NCI-H2081 (cell line): ENCODE data around the gene THTPA.
A peak's percentile ranks its signal among the peaks of the same experiment; 100 is the strongest.
"Not testable (repeated sequence)": the region's sequence is repeated elsewhere in the genome, so short reads cannot be mapped to it uniquely, and the experiment has no call there.

Source experiments
- DNase-seq, 2 experiments: peaks; one replicate each; lab custom pipeline; 2025; lab: John Stamatoyannopoulos, UW

THTPA gene

GRCh38 chr14:23583761-23584526, 27.9 kb downstream of the THTPA start:
- DNase-seq: not testable (repeated sequence)

GRCh38 chr14:23584527-23585203, 28.6 kb downstream of the THTPA start:
- DNase-seq: not testable (repeated sequence)

GRCh38 chr14:23588884-23589598, 33.0 kb downstream of the THTPA start:
- DNase-seq: peak; percentile 81 to 86

DNA sequence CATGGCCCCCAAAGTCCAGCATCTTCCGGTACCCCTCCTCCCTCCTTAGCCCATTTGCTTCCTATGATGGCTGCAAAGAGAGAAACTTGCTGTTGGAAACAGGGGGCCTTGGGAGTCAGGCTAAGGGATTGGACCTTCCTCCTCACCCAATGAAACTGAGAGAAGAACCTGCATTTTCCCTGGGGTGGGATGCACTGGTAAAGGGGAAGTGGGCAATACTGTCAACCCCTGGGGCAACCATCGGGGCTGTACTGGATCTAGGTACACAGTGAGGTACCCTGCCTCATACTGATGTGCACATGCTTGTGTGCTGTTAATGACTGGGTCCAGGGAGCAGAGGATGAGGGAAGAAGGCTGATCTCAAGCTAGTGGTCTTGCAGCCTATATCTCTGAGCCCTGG, 33.5 kb downstream of the THTPA start:
- DNase-seq: no peak

DNA sequence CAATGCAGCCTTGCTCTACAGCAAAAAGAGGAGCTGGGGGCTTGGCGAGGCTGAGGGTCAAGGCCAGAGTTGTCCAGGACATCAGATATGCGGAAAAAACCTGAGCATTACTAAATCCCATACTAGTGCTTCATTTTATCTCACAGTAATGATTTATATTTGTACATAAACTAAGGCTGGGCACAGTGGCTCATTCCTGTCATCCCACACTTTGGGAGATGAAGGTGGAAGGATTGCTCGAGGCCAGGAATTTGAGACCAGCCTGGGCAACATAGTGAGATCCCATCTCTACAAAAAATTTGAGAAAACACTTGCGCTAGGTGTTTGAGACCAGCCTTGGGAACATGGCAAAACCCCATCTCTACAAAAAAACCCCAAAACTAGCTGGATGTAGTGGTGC, 34.1 kb downstream of the THTPA start:
- DNase-seq: no peak

GRCh38 chr14:23594191-23594590, 38.1 kb downstream of the THTPA start:
- DNase-seq: not testable (repeated sequence)

DNA sequence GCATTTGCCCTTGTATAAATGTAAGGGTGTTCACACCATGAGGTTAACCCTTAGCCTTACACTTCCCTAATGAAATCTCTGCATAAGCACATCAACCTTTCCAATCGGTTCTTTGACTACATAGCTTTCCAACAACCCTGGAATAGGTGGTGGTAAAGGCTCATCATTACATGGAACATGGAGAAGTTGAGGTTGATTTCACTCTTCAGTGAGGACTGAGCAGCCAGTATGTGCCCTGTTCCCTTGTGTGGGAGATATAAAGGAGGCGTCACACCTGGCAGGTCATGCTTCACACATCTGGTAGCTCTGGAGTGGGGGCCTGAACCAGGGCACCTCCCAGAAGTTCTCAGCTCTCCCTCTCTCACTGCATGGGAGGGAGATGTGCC, 44.2 kb downstream of the THTPA start:
- DNase-seq: no peak

DNA sequence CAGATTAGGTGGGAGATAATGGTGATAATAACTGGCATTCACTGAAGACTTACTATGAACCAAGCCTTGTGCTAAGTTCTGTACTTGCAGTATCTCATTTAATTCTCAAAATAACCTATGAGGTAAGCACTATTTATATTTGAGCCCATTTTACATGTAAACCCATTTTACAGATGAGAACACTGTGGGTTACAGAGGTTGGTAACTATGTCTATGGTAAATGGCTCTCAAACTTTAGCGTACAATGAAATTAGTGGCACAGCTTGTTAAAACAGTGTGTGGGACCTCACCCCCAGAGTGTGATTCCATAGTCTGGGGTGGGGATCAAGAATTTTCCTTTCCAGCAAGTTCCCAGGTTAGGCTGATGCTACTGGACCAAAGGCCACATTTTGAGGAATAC, 44.7 kb downstream of the THTPA start:
- DNase-seq: no peak

DNA sequence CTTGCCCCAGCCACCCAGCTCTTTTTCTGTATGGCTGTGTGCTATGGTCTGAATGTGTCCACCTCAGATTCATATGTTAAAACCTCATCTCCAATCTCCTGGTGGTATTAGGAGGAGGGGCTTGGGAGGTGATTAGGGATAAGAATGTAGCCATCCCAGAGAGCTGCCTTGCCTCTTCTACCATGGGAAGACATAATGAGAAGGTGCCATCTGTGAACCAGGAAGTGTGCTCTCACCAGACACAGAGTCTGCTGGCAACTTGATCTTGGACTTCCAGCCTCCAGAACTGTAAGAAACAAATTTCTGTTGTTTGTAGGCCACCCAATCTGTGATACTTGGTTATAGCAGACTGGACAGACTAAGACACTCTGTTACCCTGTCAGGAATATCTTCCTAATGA, 45.4 kb downstream of the THTPA start:
- DNase-seq: no peak

- DNase-seq: no peak
Measured at GRCh38 chr14:23601845-23602180, 45.7 kb downstream of the THTPA start.

- DNase-seq: no peak
Measured at GRCh38 chr14:23602181-23603095, 46.4 kb downstream of the THTPA start.

DNA sequence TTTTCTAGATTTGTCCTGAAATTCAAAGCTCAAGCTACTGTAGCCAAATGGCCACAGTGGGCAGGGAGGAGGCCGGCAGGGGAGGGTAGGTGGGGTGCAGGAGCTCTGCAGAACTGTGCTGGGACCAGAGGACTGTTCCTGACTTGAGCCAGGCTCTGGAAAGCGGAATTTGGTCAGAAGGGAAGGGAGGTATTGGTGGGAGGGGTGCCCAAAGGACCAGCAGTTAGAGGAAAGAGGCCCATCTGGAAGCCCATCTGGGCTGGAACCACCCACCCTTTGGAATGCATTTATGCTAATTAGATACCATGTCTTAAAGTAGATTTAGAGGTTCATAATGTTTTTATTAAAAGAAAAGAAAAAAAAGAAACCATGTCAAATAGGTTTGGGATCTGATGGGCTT, 47.0 kb downstream of the THTPA start:
- no peak for DNase-seq

DNA sequence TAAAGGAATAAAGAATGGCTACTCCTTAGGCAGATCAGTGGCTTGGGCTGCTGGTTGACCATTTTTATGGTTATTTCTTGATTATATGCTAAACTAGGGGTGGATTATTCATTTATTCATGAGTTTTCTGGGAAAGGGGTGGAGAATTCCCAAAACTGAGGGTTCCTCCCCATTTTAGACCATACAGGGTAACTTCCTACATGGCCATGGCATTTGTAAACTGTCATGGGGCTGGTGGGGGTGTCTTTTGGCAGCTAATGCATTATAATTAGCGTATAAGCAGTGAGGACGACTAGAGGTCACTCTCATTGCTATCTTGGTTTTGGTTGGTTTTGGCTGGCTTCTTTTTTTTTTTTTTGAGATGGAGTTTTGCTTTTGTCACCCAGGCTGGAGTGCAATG, 48.1 kb downstream of the THTPA start:
- no peak for DNase-seq

GRCh38 chr14:23604675-23605170, 48.7 kb downstream of the THTPA start:
- no peak for DNase-seq

DNA sequence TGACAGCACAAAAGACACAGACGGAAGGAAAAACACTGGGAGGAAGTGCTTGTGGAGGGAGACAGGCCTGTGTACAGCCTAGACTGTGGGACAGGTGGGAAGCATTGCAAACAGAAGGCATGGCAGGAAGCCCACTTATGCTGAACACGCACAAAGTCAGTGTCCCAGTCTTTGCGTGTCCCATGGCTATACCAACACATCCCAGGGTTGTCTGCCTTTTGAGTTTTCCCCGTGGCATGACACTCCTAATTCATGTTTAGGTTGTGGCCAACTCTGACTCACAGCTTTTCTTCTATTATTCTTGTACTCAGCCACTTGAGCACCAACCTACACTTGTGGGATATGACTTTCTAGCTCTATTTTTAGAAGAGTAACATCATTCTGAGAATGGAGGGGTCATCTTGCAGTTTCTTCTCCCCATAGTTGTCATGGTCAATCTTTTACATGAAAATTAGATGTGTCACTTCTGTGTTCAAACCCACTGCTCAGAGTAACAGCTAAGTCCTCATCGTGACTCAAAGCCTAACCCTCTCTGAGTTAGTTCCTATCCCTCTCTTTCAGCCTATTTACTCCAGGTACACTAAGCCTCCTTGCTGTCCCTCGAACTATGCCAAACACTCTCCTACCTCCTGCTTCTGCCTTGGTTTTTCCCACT, 50.0 kb downstream of the THTPA start:
- no peak for DNase-seq

GRCh38 chr14:23608454-23608853, 52.4 kb downstream of the THTPA start:
- no peak for DNase-seq

DNA sequence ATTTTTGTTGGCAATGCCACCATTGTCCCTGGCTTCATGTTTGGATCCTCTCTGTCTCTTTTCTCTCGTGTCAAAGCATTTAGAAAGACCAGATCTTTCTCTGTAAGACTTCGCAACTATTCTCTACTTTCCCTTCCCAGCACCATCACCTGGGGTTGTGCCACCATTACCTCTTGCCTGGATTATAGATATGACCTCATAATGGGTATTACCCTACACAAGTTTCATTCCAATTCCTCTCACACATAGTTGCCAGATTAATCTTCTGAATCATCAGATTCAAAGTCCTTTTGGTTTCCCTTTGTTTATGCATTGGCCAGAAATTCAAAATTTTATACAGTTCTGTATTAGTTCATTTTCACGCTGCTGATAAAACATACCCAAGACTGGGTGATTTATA, 52.9 kb downstream of the THTPA start:
- DNase-seq: no peak

DNA sequence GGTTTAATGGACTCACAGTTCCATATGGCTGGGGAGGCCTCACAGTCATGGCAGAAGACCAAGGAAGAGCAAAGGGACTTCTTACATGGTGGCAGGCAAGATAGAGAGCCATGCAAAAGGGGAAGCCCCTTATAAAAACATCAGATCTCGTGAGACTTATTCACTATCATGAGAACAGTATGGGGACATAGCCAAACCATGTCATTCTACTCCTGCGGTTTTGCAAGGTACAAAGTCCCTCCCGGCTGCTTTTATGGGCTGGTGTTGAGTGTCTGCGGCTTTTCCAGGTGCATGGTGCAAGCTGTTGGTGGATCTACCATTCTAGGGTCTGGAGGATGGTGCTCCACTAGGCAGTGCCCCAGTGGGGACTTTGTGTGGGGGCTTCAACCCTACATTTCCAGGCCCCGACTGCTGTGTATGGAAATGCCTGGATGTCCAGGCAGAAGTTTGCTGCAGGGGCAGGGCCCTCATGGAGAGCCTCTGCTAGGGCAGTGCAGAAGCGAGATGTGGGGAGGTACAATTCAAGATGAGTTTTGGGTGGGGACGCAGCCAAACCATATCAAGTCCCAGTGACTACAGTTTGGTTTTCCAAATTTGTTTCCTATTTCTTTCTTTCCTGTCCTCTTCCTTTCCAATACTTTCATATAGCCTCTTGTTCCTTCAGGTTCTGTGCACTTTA, 53.5 kb downstream of the THTPA start:
- DNase-seq: not testable (repeated sequence)
